GM12878 (cell line): ENCODE measurements around the gene CDH1. TPM values are rescaled to one million over a fixed set of nuclear protein-coding genes. Genes with fewer than 3 reads are reported as not detected.

Source experiments
- ATAC-seq: fragments of 200-7000 bp; cut with Tn5 transposase; 3 replicates; pipeline ENCODE4 v1.9.1; 2020; ENCODE audit warnings: mild to moderate bottlenecking, moderate library complexity
- BruUV-seq: library from RNA; stranded (reverse); fragments of 400-500 nt; replicated peaks from 2 replicates; lab custom pipeline; 2021; lab: Mats Ljungman, UMichigan
- CTCF ChIA-PET: fragments of 300-600 bp; sonication (Branson Sonifier 250); formaldehyde crosslinking; extraction: SDS; loops from one replicate; lab custom pipeline; 2021; ENCODE audit warnings: inconsistent platforms; lab: Yijun Ruan, JAX
- POLR2A ChIA-PET: fragments of 350-600 bp; formaldehyde crosslinking; extraction: SDS; loops from one replicate; lab custom pipeline; 2021; ENCODE audit warnings: inconsistent platforms; lab: Charles Lee
- RAD21 ChIA-PET: fragments of 300-600 bp; sonication (Branson Sonifier 250); formaldehyde crosslinking; loops from one replicate; lab custom pipeline; 2023; ENCODE audit warnings: antibody characterized with exemption; ENCODE audit not compliant: unreplicated experiment; lab: Charles Lee
- SMC1A ChIA-PET: fragments of 300-600 bp; sonication (Branson Sonifier 250); formaldehyde crosslinking; loops from one replicate; lab custom pipeline; 2023; ENCODE audit not compliant: unreplicated experiment, uncharacterized antibody; lab: Charles Lee
- DNase-seq: peaks from one replicate; pipeline ENCODE4 v3.0.0-alpha.2; 2011; ENCODE audit warnings: low read depth, low spot score
- FAIRE-seq: peaks from 3 replicates; lab custom pipeline; 2011; peaks lifted over from hg19 to GRCh38; lab: Jason Lieb, UNC
- H2AFZ ChIP-seq: 2 replicates; pipeline ENCODE4 v1.6.0; 2011; ENCODE audit warnings: low read depth, low read length, control low read depth; ENCODE audit not compliant: control insufficient read depth
- H3K27ac ChIP-seq: 2 replicates; pipeline ENCODE4 v1.5.1; 2011; ENCODE audit warnings: control low read depth; ENCODE audit not compliant: control insufficient read depth, insufficient read depth
- H3K27me3 ChIP-seq, 2 experiments: replicated peaks in 1 of 2; 2 replicates each; pipeline versions ENCODE4 v1.6.0 to v1.6.1; 2011; ENCODE audit warnings: low read length in 1 of 2; ENCODE audit not compliant: control insufficient read depth in 2 of 2, insufficient read depth in 2 of 2
- H3K36me3 ChIP-seq, 2 experiments: 2 replicates each; pipeline ENCODE4 v1.5.1; 2011; ENCODE audit warnings: low read length in 1 of 2; ENCODE audit not compliant: control insufficient read depth in 2 of 2, insufficient read depth in 2 of 2
- H3K4me1 ChIP-seq: 2 replicates; pipeline ENCODE4 v1.6.1; 2011; ENCODE audit warnings: mild to moderate bottlenecking, low read length, moderate library complexity, mixed read lengths; ENCODE audit not compliant: control insufficient read depth, insufficient read depth
- H3K4me2 ChIP-seq: 2 replicates; pipeline ENCODE4 v1.6.0; 2011; ENCODE audit warnings: control low read depth; ENCODE audit not compliant: control insufficient read depth, insufficient read depth
- H3K4me3 ChIP-seq: fragments of 200-600 bp; sonication (generic); 2 replicates; pipeline ENCODE4 v1.5.1; 2016
- H3K79me2 ChIP-seq: 2 replicates; pipeline ENCODE4 v1.6.0; 2011; ENCODE audit warnings: low read length; ENCODE audit not compliant: control insufficient read depth, insufficient read depth
- H3K9ac ChIP-seq: 2 replicates; pipeline ENCODE4 v1.8.0; 2011; ENCODE audit warnings: low read length, control low read depth, mixed read lengths; ENCODE audit not compliant: control insufficient read depth, insufficient read depth
- H3K9me3 ChIP-seq: replicated peaks from 3 replicates; pipeline ENCODE4 v1.5.1; 2011; ENCODE audit warnings: mild to moderate bottlenecking, low read length; ENCODE audit not compliant: control insufficient read depth, insufficient read depth
- H4K20me1 ChIP-seq: 2 replicates; pipeline ENCODE4 v1.6.0; 2011; ENCODE audit not compliant: control insufficient read depth, insufficient read depth
- BCL11A ChIP-seq: IDR thresholded peaks from 2 replicates; pipeline ENCODE4 v1.6.1; 2011; ENCODE audit warnings: low read depth, low read length
- CBFB ChIP-seq: IDR thresholded peaks from 2 replicates; pipeline ENCODE4 v1.6.1; 2016; ENCODE audit warnings: antibody characterized with exemption, low read depth
- LARP7 ChIP-seq: fragments of 450-650 bp; IDR thresholded peaks from 2 replicates; pipeline ENCODE4 v1.6.1; 2017; ENCODE audit warnings: mild to moderate bottlenecking
- NBN ChIP-seq: fragments of 450-650 bp; IDR thresholded peaks from 2 replicates; pipeline ENCODE4 v1.6.1; 2016
- NFYB ChIP-seq: IDR thresholded peaks from 2 replicates; pipeline ENCODE4 v1.6.1; 2011; ENCODE audit warnings: low read depth, mild to moderate bottlenecking, low read length, improper control_type of control experiment, moderate library complexity; ENCODE audit not compliant: insufficient read depth
- NRF1 ChIP-seq: conservative IDR thresholded peaks from 2 replicates; pipeline ENCODE4 v1.6.1; 2011; ENCODE audit warnings: mild to moderate bottlenecking, low read depth, low read length, improper control_type of control experiment
- SUPT20H ChIP-seq: IDR thresholded peaks from 2 replicates; pipeline ENCODE4 v1.6.1; 2011; ENCODE audit warnings: low read depth, mild to moderate bottlenecking, low read length, moderate library complexity, borderline replicate concordance; ENCODE audit not compliant: control insufficient read depth
- SUZ12 ChIP-seq: fragments of 200-600 bp; sonication (generic); IDR thresholded peaks from one replicate; pipeline ENCODE4 v1.6.1; 2018; ENCODE audit warnings: antibody characterized with exemption, mild to moderate bottlenecking; ENCODE audit not compliant: unreplicated experiment
- ZNF384 ChIP-seq: IDR thresholded peaks from 2 replicates; pipeline ENCODE4 v1.6.1; 2012; ENCODE audit warnings: low read depth, mild to moderate bottlenecking, low read length, improper control_type of control experiment, borderline replicate concordance
- WGBS: methylation state at CpG from one replicate; pipeline ENCODE4 v1.1.6; 2016; ENCODE audit warnings: low lambda C conversion rate; ENCODE audit not compliant: insufficient replicate concordance, insufficient coverage; ENCODE audit errors: missing lambda C conversion rate; 5-methylcytosine and 5-hydroxymethylcytosine counted together
- in situ Hi-C: fragments of 300-500 bp; cut with MboI; formaldehyde crosslinking; loops from 9 replicates; pipeline ENCODE4 v1.14.3; 2018; ENCODE audit warnings: mixed read lengths
- intact Hi-C: fragments of 100-400 bp; cut with micrococcal nuclease; formaldehyde crosslinking; loops from one replicate; pipeline ENCODE4 v1.14.2; 2022; ENCODE audit not compliant: unreplicated experiment
- polyA plus RNA-seq, 11 experiments: library from polyadenylated mRNA; depleted of rRNA in 4 of 11; unstranded in 6 of 11; stranded (reverse) in 5 of 11; fragments of >200 nt; fragmentation: Nextera tagmentation in 4 of 11; fragmentation: Illumina TruSeq in 1 of 11; extraction: Ambion mirVana in 4 of 11; extraction: Trizol in 1 of 11; gene quantifications; 1 replicate in 1 of 11; 2 replicates in 10 of 11; pipeline versions ENCODE4 v1.2.1 to v1.2.3, GENCODE V29; 2011 to 2016; ENCODE audit warnings: inconsistent platforms in 2 of 11, missing spikeins in 2 of 11, low read depth in 1 of 11
- total RNA-seq, 4 experiments: library from RNA; depleted of rRNA in 3 of 4; stranded (reverse); fragments of >200 nt in 3 of 4; fragmentation: Illumina TruSeq in 1 of 4; extraction: Trizol in 1 of 4; gene quantifications; 2 replicates each; pipeline versions ENCODE4 v1.2.1 to v1.2.3, GENCODE V29; 2013 to 2021
- TF ChIP-seq, protein P1 (sequence below): fragments of 150-350 bp; IDR thresholded peaks from 2 replicates; pipeline ENCODE4 v1.6.1; 2016; ENCODE audit warnings: low read depth, low read length
- TF ChIP-seq, protein P2 (sequence below): fragments of 450-650 bp; conservative IDR thresholded peaks from 2 replicates; pipeline ENCODE4 v1.6.1; 2017; ENCODE audit warnings: mild to moderate bottlenecking, moderate library complexity
- TF ChIP-seq, protein P3 (sequence below): fragments of 450-650 bp; IDR thresholded peaks from 2 replicates; pipeline ENCODE4 v1.6.1; 2016; ENCODE audit warnings: mild to moderate bottlenecking

Gene CDH1
- total and polyA plus RNA-seq, 10 of the 15 experiments (the other 5 are each of a cell fraction or from before 2014, with no cell fraction given): 2.2 to 30.6 (median 17.7) TPM

DNA sequence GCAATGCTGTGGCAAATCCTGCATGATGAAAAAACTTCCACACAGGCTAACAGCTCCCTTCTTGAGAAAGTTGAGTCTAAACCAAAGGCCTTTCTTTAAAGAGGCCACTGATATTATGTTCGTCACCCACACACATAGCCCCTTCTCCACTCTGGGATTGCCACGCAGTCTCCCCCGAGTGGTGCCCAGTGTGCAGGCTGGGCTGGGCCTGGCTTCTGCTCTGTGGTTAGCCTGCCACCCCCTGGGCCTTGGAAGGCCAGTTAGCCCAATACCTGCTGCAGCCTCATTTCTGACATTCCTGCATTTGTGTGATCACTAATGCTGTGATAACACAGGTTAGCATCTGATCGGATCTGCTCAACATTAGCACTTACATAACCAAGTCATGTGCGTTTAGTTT, 47.2 kb upstream of the CDH1 start:
- 72% methylated on average over 5 of the region's 5 CpGs for WGBS
- in situ Hi-C loops: no loop called here
- BruUV-seq: no TSS peak
- Histone ChIP-seq H3K27ac (no peak overlapping the region), H3K9ac (no peak overlapping the region), H3K79me2 (no peaks in the 10 kb centered on the region), H3K4me1 (no peaks in the 10 kb centered on the region), H3K27me3 (no peaks in the 10 kb centered on the region), H3K36me3 (no peaks in the 10 kb centered on the region), H2AFZ (no peak overlapping the region), H3K9me3 (no peaks in the 10 kb centered on the region), H3K4me3 (no peak overlapping the region), H3K4me2 (no peak overlapping the region), H4K20me1 (no peaks in the 10 kb centered on the region)
- TF ChIP-seq LARP7: no peak
- TF ChIP-seq BCL11A: no peak
- DNase-seq (no peak), FAIRE-seq (no peak), ATAC-seq (no peak)
- ChIA-PET CTCF (no interaction called here), POLR2A (no interaction called here), SMC1A (interaction anchor here (0.6 to 1.8 kb wide), 2 partner anchors 161 to 1445 kb away, joined by 3 to 4 read pairs; no protein-coding TSS in a partner anchor), RAD21 (no interaction called here)
- intact Hi-C loops: no loop called here

DNA sequence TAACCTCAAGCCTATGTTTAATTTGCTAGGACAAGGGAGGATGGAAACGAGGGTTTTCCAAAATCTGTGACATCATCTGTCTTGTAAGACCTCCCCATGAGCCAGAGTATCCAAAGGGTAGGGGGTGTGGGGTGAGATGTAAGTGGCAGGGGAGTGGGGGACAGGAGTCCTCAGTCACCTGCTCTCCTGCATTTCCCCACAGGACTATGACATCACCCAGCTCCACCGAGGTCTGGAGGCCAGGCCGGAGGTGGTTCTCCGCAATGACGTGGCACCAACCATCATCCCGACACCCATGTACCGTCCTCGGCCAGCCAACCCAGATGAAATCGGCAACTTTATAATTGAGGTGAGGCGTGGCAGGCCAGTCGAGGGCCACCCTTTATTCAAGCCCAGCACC, 41.5 kb upstream of the CDH1 start:
- 52% methylated on average over 11 of the region's 11 CpGs for WGBS
- CTCF ChIA-PET: interaction anchor here (1.0 to 1.9 kb wide), 2 partner anchors 151 to 166 kb away, joined by 3 to 6 read pairs; no protein-coding TSS in a partner anchor
- TF ChIP-seq NBN (no peak), SUZ12 (no peak), ZNF384 (no peak), SUPT20H (no peak), NFYB (no peak), CBFB (no peak), NRF1 (no peak)
- TF ChIP-seq, protein P1, sequence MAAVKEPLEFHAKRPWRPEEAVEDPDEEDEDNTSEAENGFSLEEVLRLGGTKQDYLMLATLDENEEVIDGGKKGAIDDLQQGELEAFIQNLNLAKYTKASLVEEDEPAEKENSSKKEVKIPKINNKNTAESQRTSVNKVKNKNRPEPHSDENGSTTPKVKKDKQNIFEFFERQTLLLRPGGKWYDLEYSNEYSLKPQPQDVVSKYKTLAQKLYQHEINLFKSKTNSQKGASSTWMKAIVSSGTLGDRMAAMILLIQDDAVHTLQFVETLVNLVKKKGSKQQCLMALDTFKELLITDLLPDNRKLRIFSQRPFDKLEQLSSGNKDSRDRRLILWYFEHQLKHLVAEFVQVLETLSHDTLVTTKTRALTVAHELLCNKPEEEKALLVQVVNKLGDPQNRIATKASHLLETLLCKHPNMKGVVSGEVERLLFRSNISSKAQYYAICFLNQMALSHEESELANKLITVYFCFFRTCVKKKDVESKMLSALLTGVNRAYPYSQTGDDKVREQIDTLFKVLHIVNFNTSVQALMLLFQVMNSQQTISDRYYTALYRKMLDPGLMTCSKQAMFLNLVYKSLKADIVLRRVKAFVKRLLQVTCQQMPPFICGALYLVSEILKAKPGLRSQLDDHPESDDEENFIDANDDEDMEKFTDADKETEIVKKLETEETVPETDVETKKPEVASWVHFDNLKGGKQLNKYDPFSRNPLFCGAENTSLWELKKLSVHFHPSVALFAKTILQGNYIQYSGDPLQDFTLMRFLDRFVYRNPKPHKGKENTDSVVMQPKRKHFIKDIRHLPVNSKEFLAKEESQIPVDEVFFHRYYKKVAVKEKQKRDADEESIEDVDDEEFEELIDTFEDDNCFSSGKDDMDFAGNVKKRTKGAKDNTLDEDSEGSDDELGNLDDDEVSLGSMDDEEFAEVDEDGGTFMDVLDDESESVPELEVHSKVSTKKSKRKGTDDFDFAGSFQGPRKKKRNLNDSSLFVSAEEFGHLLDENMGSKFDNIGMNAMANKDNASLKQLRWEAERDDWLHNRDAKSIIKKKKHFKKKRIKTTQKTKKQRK: no peak
- TF ChIP-seq, protein P2, sequence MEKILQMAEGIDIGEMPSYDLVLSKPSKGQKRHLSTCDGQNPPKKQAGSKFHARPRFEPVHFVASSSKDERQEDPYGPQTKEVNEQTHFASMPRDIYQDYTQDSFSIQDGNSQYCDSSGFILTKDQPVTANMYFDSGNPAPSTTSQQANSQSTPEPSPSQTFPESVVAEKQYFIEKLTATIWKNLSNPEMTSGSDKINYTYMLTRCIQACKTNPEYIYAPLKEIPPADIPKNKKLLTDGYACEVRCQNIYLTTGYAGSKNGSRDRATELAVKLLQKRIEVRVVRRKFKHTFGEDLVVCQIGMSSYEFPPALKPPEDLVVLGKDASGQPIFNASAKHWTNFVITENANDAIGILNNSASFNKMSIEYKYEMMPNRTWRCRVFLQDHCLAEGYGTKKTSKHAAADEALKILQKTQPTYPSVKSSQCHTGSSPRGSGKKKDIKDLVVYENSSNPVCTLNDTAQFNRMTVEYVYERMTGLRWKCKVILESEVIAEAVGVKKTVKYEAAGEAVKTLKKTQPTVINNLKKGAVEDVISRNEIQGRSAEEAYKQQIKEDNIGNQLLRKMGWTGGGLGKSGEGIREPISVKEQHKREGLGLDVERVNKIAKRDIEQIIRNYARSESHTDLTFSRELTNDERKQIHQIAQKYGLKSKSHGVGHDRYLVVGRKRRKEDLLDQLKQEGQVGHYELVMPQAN: no peak
- TF ChIP-seq, protein P3, sequence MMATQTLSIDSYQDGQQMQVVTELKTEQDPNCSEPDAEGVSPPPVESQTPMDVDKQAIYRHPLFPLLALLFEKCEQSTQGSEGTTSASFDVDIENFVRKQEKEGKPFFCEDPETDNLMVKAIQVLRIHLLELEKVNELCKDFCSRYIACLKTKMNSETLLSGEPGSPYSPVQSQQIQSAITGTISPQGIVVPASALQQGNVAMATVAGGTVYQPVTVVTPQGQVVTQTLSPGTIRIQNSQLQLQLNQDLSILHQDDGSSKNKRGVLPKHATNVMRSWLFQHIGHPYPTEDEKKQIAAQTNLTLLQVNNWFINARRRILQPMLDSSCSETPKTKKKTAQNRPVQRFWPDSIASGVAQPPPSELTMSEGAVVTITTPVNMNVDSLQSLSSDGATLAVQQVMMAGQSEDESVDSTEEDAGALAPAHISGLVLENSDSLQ: no peak

More for the DNA sequence above, 41.5 kb upstream of the CDH1 start:
- in situ Hi-C loops: no loop called here
- intact Hi-C loops: no loop called here
- no peak overlapping the region for H3K4me2 ChIP-seq
- no peak for ATAC-seq
- H3K9ac ChIP-seq: no peak overlapping the region
- H3K36me3 ChIP-seq: no peaks in the 10 kb centered on the region
- H3K27me3 ChIP-seq: no peaks in the 10 kb centered on the region
- no TSS peak for BruUV-seq
- SMC1A ChIA-PET: interaction anchor here (0.6 kb wide), 1 partner anchor 148 kb away, joined by 3 read pairs; the partner anchor contains the start of gene TANGO6
- no peaks in the 10 kb centered on the region for H3K4me1 ChIP-seq
- no peaks in the 10 kb centered on the region for H4K20me1 ChIP-seq
- POLR2A ChIA-PET: no interaction called here
- H3K79me2 ChIP-seq: no peaks in the 10 kb centered on the region
- FAIRE-seq: no peak
- H3K4me3 ChIP-seq: no peak overlapping the region
- H3K27ac ChIP-seq: no peak overlapping the region
- H3K9me3 ChIP-seq: no peaks in the 10 kb centered on the region
- RAD21 ChIA-PET: no interaction called here
- no peak overlapping the region for H2AFZ ChIP-seq
- DNase-seq: no peak
